GM19351 (cell line): ENCODE results near the gene RPL11.
A peak's percentile ranks its signal among the peaks of the same experiment; 100 is the strongest.
"Not testable (repeated sequence)": the region's sequence is repeated elsewhere in the genome, so short reads cannot be mapped to it uniquely, and the experiment has no call there.

Experiments used
- ATAC-seq: cut with Tn5 transposase; IDR thresholded peaks from one replicate; pipeline ENCODE4 v1.9.1; 2021; ENCODE audit warnings: mild to moderate bottlenecking, moderate library complexity; ENCODE audit not compliant: unreplicated experiment

The RPL11 gene

DNA sequence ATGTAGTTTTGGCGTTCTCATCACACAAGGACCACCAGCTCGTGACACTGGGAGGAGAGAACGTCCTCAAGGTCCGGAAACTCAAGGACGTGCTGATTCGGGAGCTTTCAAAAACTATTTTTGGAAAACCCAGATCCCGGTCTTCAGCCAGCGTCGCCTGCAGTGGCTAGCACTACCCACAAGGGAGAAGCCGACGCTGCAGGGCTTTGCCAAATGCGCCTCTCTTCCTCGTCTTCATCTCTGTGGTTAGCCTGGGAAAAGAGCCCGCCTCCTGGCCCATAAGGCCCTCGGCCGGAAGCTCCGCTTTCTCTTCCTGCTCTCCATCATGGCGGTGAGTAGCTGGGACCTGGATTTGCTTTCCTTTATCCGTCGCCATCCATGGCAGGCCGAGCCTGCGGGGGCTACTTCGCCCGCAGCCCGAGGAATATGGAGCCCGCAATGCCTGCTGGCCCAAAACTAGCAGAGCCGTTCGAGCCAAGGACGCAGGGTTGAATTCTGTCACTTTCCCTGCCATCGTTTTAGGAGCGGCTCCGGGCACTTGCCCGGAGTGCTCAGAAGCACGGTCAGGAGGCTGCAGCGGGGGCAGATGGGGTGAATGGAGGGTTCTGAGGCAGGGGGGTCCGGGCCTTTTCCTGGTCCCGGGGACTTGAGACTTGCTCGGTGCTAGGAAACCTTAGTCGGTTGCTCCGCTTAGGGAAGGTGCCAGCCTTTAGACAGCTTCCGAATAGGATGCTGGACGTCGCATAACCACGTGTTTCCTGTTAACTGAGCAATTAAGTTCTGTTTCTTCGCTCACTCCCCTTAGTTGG lies at the start of gene RPL11:
Gene RPL11, plus strand, starts transcription at position 308 of the 809 bp plus-strand sequence. Its CDS starts 18 bp downstream, at position 326.
- ATAC-seq: peak; percentile 76

DNA sequence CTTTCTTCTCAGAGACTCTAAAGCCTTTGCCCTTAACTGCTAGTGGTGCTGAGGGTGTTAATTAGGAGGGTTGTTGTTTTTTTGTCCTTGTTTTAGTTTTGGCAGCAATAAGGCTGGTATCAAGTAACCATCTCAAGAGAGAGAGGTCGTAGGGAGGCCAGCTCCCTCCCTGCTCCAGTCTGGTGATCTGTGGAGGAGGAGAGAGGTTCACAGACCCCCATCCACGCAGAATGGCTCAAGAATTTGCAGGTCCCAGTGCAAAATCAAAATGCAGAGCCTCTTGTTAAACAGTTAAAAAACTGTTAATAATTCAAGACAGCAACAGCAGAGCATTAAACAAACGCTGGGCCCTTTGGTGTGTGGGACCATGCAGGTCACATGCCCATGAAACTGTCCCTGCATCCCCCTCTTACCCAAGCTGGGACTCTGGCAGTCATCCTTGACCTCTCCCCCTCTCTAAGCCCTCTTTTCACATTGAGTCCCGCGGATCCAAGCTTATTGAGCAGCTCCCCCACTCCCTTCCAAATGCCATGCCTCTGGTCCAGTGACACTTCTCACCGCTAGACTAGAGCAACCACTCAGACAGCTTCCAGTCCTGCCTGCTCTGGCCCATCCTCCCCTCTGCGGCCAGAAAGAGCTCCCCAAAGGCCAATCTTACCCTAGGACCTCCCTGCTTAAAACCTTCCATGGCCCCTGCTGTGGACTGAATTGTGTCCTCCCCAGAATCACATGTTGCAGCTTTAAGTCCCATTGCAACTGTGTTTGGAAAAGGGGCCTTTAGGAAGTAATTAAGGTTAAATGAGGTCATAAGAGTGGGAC lies 47.7 kb upstream of the RPL11 start:
- no peak for ATAC-seq

DNA sequence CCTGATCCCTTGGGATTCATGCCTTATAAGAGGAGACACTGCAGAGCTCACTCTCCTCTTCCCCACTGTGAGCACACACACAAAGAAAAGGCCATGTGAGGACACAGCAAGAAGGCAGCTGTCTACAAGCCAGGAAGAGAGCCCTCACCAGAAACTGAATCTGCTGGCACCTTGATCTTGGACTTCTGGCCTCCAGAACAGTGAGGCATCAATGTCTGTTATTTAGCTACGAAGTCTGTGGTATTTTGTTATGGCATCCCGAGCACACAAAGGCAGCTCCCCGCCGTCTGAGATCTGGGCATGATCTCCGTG lies 47.1 kb upstream of the RPL11 start:
- no peak for ATAC-seq

DNA sequence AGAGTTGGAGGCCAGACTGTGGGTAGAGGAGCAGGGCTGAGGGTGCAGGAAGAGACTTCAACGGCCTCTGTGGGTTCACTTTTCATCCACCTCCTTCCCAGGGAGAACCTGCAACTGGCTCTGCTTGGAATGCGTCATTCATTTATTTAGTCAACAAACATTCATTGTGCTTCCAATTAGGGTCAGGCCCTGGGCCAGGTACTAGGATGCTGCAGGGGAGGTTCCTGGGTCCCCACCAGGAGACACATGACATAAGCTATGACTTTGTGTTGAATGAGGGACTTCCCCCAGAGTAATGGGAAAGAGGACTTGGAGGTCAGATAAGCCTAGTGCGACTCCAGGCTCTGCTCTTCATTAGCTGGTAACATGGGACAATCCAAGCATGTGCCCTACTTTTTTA lies 46.3 kb upstream of the RPL11 start:
- ATAC-seq: no peak

DNA sequence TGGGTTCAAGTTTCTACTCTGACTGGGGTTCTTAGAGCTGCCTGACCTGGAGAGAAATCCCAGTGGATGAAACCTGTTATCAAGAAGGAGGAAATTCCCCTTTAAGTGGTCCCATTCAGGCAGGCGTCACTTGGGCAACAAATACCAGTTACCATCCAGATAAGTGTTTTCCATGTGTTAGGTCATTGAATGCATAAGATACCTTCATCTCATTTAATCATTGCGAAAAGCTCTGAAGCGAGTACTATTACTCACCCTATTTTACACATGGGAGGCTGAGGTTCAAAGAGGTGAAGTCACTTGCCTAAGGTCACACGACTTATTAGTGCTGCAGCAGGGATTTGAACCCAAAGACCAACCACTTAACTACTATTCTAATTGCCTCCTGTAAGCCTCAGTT lies 45.5 kb upstream of the RPL11 start:
- no peak for ATAC-seq

DNA sequence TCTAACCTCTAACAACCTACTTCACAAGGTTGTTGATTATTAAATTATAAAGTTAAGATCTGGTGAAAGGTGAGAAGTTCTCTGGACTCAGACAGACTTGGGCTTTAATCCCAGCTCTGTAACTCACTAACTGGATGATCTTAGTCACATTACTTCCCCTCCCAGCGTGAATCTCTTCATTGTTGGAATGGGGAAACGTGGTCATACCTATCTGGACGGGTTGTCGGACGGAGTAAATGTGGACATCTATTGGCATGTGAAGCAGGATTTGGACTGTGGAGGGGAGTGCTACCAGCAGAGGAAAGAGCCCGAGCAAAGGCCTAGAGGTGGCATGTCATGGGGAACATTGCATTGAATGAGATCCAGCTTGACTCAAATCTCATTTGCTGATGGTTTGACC lies 45.1 kb upstream of the RPL11 start:
- no peak for ATAC-seq

DNA sequence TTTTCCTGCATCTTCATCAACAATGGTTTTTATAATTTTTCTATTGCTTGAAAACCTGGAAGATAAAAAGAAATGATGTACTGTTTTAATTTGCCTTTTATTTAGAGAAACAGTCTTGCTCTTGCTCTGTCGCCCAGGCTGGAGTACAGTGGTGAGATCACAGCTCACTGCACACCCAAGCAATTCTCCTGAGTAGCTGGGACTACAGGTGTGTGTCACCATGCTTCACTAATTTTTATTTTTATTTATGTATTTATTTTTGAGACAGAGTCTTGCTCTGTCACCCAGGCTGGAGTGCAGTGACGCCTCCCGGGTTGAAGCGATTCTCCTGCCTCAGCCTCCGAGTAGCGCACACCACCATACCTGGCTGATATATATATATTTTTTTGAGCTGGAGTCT lies 43.0 kb upstream of the RPL11 start:
- ATAC-seq: no peak

DNA sequence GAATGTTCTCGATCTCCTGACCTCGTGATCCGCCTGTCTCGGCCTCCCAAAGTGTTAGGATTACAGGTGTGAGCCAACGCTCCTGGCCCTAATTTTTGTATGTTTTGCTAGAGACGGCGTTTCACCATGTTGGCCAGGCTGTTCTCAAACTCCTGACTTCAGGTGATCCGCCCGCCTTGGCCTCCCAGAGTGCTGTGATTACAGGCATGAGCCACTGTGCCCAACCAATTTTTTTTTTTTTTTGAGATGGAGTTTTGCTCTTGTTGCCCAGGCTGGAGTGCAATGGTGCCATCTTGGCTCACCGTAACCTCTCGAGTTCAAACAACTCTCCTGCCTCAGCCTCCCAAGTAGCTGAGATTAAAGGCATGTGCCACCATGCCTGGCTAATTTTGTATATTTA lies 42.4 kb upstream of the RPL11 start:
- not testable (repeated sequence) for ATAC-seq

DNA sequence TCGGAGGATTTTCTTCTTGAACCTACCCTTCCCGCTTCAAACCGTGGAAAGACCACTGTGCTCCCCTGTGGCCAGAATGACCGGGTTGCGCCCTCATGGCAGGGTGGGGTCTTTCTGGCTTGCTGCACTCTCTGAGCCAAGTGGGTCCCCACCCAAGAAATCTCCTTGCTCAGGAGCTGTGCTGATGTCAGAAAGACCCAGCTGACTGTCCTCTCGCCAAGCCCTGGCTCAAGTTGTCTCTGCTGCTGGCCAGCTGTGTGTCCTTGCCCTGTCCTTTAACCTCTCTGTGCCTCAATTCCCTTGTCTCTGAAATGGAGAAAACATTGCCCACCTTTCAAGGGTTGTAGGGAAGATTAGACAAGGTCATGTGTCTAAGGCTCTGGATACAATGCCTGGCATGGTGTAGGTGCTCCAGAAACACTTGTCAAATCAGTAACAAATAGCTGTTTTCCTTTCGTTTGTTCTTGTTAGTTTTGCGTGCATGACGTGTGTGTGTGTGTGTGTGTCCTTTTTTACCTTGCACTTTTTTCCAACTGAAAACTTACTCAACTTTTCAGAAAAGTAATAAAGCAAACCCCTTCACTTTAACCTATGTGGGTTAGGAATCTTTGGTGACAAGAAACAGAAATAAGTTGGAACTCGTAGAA lies 41.1 kb upstream of the RPL11 start:
- ATAC-seq: no peak

DNA sequence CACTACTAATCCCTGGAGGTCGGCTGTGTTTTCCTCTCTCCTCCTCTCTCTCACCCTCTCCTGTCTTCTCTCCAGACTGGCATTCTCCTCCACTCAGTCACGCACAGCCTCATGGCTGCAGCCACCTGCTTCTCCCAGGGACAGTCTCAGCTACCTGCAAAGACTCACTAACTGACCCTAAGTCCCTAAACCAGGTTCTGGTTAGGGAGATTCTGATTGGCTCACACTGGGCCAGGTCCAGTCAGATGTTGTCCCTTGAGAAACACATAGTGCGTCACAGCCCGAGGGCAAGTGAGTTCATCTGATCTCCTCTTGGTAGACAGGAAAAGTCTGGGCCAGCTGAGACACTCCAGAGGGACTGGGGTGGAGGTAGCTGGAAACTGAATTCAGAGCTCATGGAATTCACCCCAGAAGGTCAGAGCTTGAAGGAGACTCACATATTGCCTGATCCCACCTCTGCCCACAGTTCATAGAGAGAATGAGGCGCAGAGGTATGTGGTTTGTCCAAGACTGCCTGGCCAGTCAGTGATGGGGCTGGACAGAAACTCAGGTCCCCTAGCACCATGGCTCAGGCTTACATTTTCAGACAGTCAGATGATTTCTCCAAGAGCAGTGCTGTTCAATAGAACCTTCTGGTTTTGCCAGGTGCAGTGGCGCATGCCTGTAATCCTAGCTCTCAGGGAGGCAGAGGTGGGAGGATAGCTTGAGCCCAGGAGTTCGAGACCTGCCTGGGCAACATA lies 40.4 kb upstream of the RPL11 start:
- ATAC-seq: no peak

DNA sequence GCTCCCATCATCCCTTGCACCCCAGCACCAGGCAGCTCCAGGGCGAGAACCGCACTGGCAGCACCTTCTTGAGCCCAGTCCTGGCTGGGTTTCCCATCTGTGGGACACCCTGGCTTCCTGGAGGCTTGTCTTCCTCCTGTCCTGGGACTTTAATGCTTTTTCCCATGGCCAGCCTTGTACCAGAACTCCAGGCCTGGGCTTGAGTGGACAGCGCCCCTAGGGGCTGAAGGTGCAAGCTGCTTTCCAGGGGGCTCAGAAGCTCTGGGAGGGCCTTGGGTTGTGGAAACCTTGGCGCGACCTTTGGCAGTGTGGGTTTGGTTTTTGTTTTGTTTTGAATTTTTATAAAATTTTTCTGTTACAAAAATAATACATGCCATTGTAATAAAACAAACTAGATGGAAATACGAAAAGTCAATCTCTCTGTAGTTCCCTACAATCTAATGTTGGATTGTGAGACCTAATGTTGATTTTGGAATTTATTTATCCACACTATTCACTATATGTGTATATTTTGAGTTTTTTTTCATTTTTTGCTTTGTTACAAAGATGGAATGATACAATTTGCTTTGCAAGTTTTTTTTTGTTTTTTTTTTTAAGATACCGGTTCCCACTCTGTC lies 33.8 kb upstream of the RPL11 start:
- ATAC-seq: no peak

DNA sequence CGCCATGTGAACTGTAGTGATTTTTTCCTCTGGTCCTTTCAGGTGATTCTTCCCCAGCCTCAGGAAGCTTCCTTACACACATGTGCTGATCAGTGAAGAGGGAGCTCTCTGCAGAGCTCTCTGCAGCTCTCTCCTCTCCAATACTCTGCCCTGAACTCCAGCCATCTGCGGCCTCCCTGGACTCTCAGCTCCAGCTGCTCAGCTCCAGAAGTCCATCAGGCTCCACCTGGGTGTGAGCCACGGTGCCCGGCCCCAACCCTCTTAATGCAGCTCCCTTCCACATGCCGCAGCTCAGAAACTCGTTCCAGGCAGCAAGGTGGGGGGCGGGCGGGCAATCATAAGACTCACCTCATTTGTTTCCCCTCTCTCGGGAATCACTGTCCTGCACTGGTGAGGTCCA lies 30.9 kb upstream of the RPL11 start:
- no peak for ATAC-seq

DNA sequence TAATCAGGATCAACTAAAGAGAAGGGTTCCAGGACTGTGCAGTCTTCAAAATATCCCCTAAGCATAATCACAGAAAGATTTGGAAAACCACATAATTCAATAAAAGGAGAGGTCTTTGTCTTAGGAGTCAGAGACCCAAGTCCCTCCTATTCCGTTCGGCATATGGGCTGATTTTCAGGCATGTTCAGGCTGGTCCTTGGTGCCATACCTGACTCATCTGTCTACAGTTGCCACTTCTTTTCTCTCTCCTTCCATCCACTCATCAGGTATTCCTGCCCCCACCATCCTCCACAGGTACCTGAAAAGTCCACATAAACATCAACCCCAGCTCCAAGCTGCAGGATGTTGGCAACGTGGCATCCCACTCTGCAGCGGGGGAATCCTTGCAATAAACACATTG lies 29.7 kb upstream of the RPL11 start:
- ATAC-seq: no peak

DNA sequence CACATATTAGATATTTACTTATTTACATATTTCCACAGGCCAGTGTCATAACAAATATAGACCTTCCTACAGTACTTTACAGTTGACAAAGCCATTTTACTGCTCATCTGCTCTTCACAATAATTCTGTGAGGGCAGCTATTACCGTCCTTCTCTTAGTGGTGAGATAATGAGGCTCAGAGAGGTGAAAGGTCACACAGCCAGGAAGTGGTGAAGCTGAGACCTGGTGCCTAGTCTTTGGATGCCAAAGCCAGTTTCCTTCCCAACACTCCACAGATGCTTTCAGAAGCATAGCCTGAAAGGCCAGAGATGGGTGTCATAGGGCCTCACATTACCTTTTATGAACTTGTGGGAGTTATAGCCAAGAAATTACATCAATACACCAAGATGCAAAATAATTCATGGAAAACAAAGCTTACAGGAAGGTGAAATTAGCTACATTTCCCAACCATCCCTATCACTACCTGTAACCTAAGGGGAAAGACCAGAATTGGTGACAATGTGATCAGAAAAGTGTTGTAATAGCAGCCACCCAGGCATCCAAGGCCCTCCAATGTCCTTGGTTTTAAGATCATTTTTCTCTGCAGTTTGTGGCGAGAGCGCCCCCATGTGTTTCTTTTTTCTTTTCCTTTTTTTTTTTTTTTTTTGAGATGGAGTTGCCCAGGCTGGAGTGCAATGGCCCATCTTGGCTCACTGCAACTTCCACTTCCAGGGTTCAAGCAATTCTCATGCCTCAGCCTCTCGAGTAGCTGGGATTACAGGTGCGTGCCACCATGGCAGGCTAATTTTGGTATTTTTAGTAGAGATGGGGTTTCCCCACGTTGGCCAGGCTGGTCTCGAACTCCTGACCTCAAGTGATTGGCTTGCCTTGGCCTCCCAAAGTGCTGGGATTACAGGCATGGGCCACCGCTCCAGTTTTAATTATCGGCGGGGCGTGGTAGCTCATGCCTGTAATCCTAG lies 26.5 kb upstream of the RPL11 start:
- ATAC-seq: no peak

DNA sequence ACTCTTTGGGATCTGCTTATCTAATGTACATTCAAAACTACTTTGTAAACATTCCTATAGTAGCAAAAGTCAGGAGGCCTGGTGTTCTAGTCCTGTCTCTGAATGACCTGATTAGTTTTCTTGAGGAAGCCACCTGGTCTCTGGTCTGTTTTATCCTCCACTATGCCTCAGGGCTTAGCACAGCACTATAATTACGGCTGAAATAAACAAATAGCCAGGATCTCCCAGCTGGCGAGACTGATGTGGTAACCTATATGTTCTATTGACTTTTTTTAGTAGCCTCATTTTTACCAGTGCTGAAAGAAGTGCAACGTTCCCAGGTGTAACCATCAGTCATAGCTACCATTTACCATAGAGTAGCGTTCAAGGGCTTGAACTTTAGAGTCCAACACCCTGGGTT lies 24.2 kb upstream of the RPL11 start:
- ATAC-seq: no peak

DNA sequence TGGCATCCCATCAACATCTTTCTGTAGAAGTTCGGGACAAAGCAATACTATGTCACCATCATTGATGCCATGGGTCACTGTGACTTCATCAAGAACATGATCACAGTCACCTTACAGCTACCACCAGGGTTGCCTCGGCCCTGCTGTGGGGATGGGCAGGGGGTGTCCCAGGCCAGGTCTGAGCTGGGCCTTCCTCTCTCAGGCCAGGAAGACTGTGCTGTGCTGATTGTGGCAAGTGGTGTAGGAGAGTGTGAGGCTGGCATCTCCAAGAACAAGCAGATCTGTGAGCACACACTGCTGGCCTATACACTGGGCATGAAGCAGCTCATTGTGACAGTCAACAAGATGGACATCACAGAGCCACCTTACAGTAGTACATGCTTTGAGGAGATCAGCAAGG lies 20.9 kb upstream of the RPL11 start:
- ATAC-seq: no peak

DNA sequence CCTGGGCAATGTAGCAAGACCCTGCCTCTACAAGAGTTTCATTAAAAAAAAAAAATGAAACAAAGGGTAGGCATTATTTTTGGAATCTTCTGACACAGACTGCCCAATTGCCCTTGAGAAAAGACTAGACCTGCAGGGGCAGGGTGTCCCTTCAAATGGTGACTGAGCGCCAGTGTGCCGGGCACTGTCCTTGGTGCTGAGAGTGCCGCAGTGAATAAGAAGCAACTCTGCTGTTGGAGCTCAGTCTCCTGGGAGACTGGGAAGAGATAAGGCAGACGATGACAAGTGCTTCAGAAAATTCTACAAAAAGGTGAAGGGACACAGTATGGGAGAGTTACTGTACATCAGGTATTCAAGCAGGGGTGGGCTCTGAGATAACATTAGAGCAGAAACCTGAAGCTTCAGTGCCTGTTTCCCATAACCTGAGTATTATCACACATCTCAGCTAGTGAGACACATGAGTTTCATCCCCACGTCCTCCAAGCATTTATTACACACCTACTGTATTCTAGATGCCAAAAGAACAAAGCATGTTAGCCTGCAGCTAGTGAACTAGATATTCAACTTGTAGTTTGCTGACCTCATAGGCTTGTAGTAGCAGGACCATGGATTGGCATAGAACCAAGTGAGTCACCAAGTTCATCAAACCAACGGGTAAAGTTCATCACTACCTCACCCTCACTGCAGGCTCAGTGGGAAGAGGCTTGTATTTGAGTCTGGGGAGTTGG lies 18.4 kb upstream of the RPL11 start:
- ATAC-seq: no peak

DNA sequence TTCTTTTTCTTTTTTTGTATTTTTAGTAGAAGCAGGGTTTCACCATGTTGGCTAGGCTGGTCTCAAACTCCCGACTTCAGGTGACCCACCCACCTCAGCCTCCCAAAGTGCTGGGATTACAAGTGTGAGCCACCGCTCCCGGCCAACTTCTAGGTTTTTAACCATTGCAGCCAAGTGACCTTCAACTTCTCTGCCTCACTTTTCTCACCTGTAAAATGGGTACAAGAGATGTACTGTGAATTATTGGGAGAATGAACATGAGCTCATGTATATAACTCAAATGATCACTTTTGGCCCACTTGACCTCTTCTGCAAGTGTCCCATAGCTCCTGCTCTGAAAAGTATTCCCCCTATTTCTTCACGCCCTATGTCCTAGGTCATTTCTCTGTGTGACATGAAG lies 11.8 kb upstream of the RPL11 start:
- ATAC-seq: no peak

DNA sequence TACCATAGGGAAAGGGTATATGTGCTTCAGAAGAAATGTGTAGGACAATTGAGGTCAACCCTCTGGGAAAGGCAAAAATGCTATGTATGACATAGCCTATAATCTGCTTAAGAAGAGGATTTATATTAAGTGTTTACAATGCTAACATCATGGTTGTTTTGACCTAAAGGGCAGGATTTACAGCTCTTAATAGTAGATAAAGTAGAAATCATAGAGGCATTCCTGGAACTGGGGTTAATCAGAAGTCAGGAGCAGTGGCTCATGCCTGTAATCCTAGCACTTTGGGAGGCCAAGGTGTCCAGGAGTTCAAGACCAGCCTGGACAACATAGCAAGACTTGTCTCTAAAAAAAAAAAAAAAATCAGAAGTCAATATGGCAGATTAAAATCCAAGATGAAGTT lies 8.7 kb upstream of the RPL11 start:
- ATAC-seq: no peak
